ENCODE results near the gene IWS1. TPM values are rescaled to one million over a fixed set of nuclear protein-coding genes. Genes with fewer than 3 reads are reported as not detected.
"Not testable (repeated sequence)": the region's sequence is repeated elsewhere in the genome, so short reads cannot be mapped to it uniquely, and the experiment has no call there.

The IWS1 gene
- 10 to 100 TPM; 48.4 to 53.3 TPM for total RNA-seq

GRCh38 chr2:127526132-127527000, at the start of gene IWS1:
IWS1 (minus strand) TSS chr2:127526489; CDS start chr2:127526208, 281 bp downstream.
- Mint-ChIP-seq H3K27ac (peak within 1 kb of the TSS; percentile 96), H3K4me1 (ENCODE audit: low read depth) (peaks cover 26% of the 10 kb centered on the region), H3K27me3 (ENCODE audit: low read depth) (peaks cover 7% of the 10 kb centered on the region), H3K4me3 (peak within 1 kb of the TSS; percentile 95), H3K9me3 (ENCODE audit: insufficient read depth) (no peaks in the 10 kb centered on the region), H3K36me3 (ENCODE audit: low read depth) (peaks cover 23% of the 10 kb centered on the region)
- POLR2A ChIA-PET = interaction anchor here (0.6 to 2.3 kb wide), 8 partner anchors 18 to 232 kb away, joined by 3 to 16 read pairs (median 4); partner anchors contain the start of gene ERCC3
- CTCF ChIA-PET = interaction anchor here (0.6 to 1.9 kb wide), 11 partner anchors 10 to 441 kb away, joined by 3 to 8 read pairs (median 3); partner anchors contain the start of gene MYO7B
- DNase-seq = peak; percentile 96
- ATAC-seq = peak; percentile 91

GRCh38 chr2:127575941-127576432, 49.7 kb upstream of the IWS1 start:
- POLR2A ChIA-PET = no interaction called here
- CTCF ChIA-PET = interaction anchor here (1.4 to 2.5 kb wide), 3 partner anchors 13 to 74 kb away, joined by 5 to 22 read pairs (median 10); no protein-coding TSS in a partner anchor
- no peaks in the 10 kb centered on the region for H3K9me3 Mint-ChIP-seq (ENCODE audit: insufficient read depth)
- H3K4me3 Mint-ChIP-seq = no peak overlapping the region
- DNase-seq = no peak
- peaks cover 32% of the 10 kb centered on the region for H3K4me1 Mint-ChIP-seq (ENCODE audit: low read depth)
- peaks cover 7% of the 10 kb centered on the region for H3K27me3 Mint-ChIP-seq (ENCODE audit: low read depth)
- peak; percentile 44 for ATAC-seq
- peak overlapping the region; percentile 66 for H3K27ac Mint-ChIP-seq
- no peaks in the 10 kb centered on the region for H3K36me3 Mint-ChIP-seq (ENCODE audit: low read depth)

GRCh38 chr2:127575185-127575765, 49.0 kb upstream of the IWS1 start:
- Mint-ChIP-seq H3K4me3 (no peak overlapping the region), H3K27me3 (ENCODE audit: low read depth) (peaks cover 7% of the 10 kb centered on the region), H3K9me3 (ENCODE audit: insufficient read depth) (no peaks in the 10 kb centered on the region), H3K36me3 (ENCODE audit: low read depth) (no peaks in the 10 kb centered on the region), H3K4me1 (ENCODE audit: low read depth) (peaks cover 28% of the 10 kb centered on the region), H3K27ac (peak overlapping the region; percentile 66)
- ChIA-PET POLR2A (interaction anchor here (1.0 kb wide), 1 partner anchor 49 kb away, joined by 3 read pairs; the partner anchor contains the start of gene IWS1), CTCF (interaction anchor here (1.2 to 2.5 kb wide), 4 partner anchors 12 to 77 kb away, joined by 3 to 22 read pairs (median 8); no protein-coding TSS in a partner anchor)
- ATAC-seq = peak; percentile 35
- no peak for DNase-seq

- Mint-ChIP-seq H3K4me1 (ENCODE audit: low read depth) (peaks cover 26% of the 10 kb centered on the region), H3K27me3 (ENCODE audit: low read depth) (peaks cover 7% of the 10 kb centered on the region), H3K27ac (peak overlapping the region; percentile 13), H3K36me3 (ENCODE audit: low read depth) (no peaks in the 10 kb centered on the region), H3K4me3 (no peak overlapping the region), H3K9me3 (ENCODE audit: insufficient read depth) (no peaks in the 10 kb centered on the region)
- ChIA-PET CTCF (interaction anchor here (1.2 to 2.5 kb wide), 4 partner anchors 11 to 78 kb away, joined by 3 to 22 read pairs (median 8); no protein-coding TSS in a partner anchor), POLR2A (interaction anchor here (1.0 kb wide), 1 partner anchor 48 kb away, joined by 3 read pairs; the partner anchor contains the start of gene IWS1)
- DNase-seq (no peak), ATAC-seq (no peak)
Measured at GRCh38 chr2:127574656-127575055, 48.4 kb upstream of the IWS1 start.

- peaks cover 26% of the 10 kb centered on the region for H3K4me1 Mint-ChIP-seq (ENCODE audit: low read depth)
- H3K4me3 Mint-ChIP-seq = no peak overlapping the region
- ChIA-PET CTCF (interaction anchor here (1.2 to 2.5 kb wide), 3 partner anchors 10 to 79 kb away, joined by 3 to 22 read pairs (median 10); no protein-coding TSS in a partner anchor), POLR2A (no interaction called here)
- no peak overlapping the region for H3K27ac Mint-ChIP-seq
- H3K9me3 Mint-ChIP-seq (ENCODE audit: insufficient read depth) = no peaks in the 10 kb centered on the region
- peaks cover 3% of the 10 kb centered on the region for H3K27me3 Mint-ChIP-seq (ENCODE audit: low read depth)
- no peaks in the 10 kb centered on the region for H3K36me3 Mint-ChIP-seq (ENCODE audit: low read depth)
- no peak for DNase-seq
- ATAC-seq = no peak
Measured at GRCh38 chr2:127573771-127574170, 47.5 kb upstream of the IWS1 start.

GRCh38 chr2:127573298-127573697, 47.0 kb upstream of the IWS1 start:
- ChIA-PET POLR2A (no interaction called here), CTCF (no interaction called here)
- no peaks in the 10 kb centered on the region for H3K36me3 Mint-ChIP-seq (ENCODE audit: low read depth)
- H3K4me1 Mint-ChIP-seq (ENCODE audit: low read depth) = peaks cover 26% of the 10 kb centered on the region
- H3K27me3 Mint-ChIP-seq (ENCODE audit: low read depth) = peaks cover 3% of the 10 kb centered on the region
- ATAC-seq (no peak), DNase-seq (no peak)
- no peak overlapping the region for H3K4me3 Mint-ChIP-seq
- no peaks in the 10 kb centered on the region for H3K9me3 Mint-ChIP-seq (ENCODE audit: insufficient read depth)
- peak overlapping the region; percentile 50 for H3K27ac Mint-ChIP-seq

- Mint-ChIP-seq H3K4me1 (ENCODE audit: low read depth) (peaks cover 26% of the 10 kb centered on the region), H3K4me3 (no peak overlapping the region), H3K9me3 (ENCODE audit: insufficient read depth) (no peaks in the 10 kb centered on the region), H3K36me3 (ENCODE audit: low read depth) (no peaks in the 10 kb centered on the region), H3K27ac (no peak overlapping the region), H3K27me3 (ENCODE audit: low read depth) (peaks cover 3% of the 10 kb centered on the region)
- ATAC-seq (no peak), DNase-seq (no peak)
- ChIA-PET CTCF (no interaction called here), POLR2A (no interaction called here)
Measured at GRCh38 chr2:127572841-127573240, 46.6 kb upstream of the IWS1 start.

- peaks cover 23% of the 10 kb centered on the region for H3K4me1 Mint-ChIP-seq (ENCODE audit: low read depth)
- POLR2A ChIA-PET; H3K27me3 Mint-ChIP-seq (ENCODE audit: low read depth); H3K9me3 Mint-ChIP-seq (ENCODE audit: insufficient read depth); DNase-seq; H3K27ac Mint-ChIP-seq; ATAC-seq; H3K36me3 Mint-ChIP-seq (ENCODE audit: low read depth); H3K4me3 Mint-ChIP-seq; CTCF ChIA-PET: not testable (repeated sequence)
Measured at GRCh38 chr2:127572352-127572751, 46.1 kb upstream of the IWS1 start.

GRCh38 chr2:127570282-127571250, 44.3 kb upstream of the IWS1 start:
- H3K27ac Mint-ChIP-seq = no peak overlapping the region
- ATAC-seq = no peak
- no peak overlapping the region for H3K4me3 Mint-ChIP-seq
- no peak for DNase-seq
- H3K36me3 Mint-ChIP-seq (ENCODE audit: low read depth) = no peaks in the 10 kb centered on the region
- ChIA-PET CTCF (no interaction called here), POLR2A (no interaction called here)
- H3K9me3 Mint-ChIP-seq (ENCODE audit: insufficient read depth) = no peaks in the 10 kb centered on the region
- peaks cover 16% of the 10 kb centered on the region for H3K4me1 Mint-ChIP-seq (ENCODE audit: low read depth)
- H3K27me3 Mint-ChIP-seq (ENCODE audit: low read depth) = peaks cover 9% of the 10 kb centered on the region

- CTCF ChIA-PET = no interaction called here
- peaks cover 7% of the 10 kb centered on the region for H3K4me1 Mint-ChIP-seq (ENCODE audit: low read depth)
- no peak for ATAC-seq
- no peak overlapping the region for H3K27ac Mint-ChIP-seq
- H3K27me3 Mint-ChIP-seq (ENCODE audit: low read depth) = peaks cover 9% of the 10 kb centered on the region
- H3K9me3 Mint-ChIP-seq (ENCODE audit: insufficient read depth) = no peaks in the 10 kb centered on the region
- no peak for DNase-seq
- no peaks in the 10 kb centered on the region for H3K36me3 Mint-ChIP-seq (ENCODE audit: low read depth)
- POLR2A ChIA-PET = no interaction called here
- no peak overlapping the region for H3K4me3 Mint-ChIP-seq
Measured at GRCh38 chr2:127569666-127570065, 43.4 kb upstream of the IWS1 start.

GRCh38 chr2:127568128-127568527, 41.8 kb upstream of the IWS1 start:
- Mint-ChIP-seq H3K4me3 (no peak overlapping the region), H3K9me3 (ENCODE audit: insufficient read depth) (no peaks in the 10 kb centered on the region), H3K36me3 (ENCODE audit: low read depth) (peaks cover under 1% of the 10 kb centered on the region), H3K27ac (no peak overlapping the region), H3K27me3 (ENCODE audit: low read depth) (peaks cover 9% of the 10 kb centered on the region), H3K4me1 (ENCODE audit: low read depth) (peaks cover 19% of the 10 kb centered on the region)
- POLR2A ChIA-PET = no interaction called here
- CTCF ChIA-PET = interaction anchor here (1.0 to 2.5 kb wide), 2 partner anchors 23 to 42 kb away, joined by 3 to 9 read pairs; partner anchors contain the start of gene IWS1
- no peak for DNase-seq
- no peak for ATAC-seq
